Osteoblast (primary cell): ENCODE results near the gene RAB13. TPM values are rescaled to one million over a fixed set of nuclear protein-coding genes. Genes with fewer than 3 reads are reported as not detected.

Experiments used
- DNase-seq: peaks from one replicate; pipeline ENCODE4 v3.0.0; 2011; ENCODE audit warnings: low spot score, mixed read lengths; ENCODE audit not compliant: insufficient read length; ENCODE audit errors: missing footprints
- H2AFZ ChIP-seq: 2 replicates; pipeline ENCODE4 v1.6.0; 2011; ENCODE audit warnings: mild to moderate bottlenecking, low read length
- H3K27ac ChIP-seq: 2 replicates; pipeline ENCODE4 v1.5.1; 2011; ENCODE audit warnings: mild to moderate bottlenecking, low read depth, low read length, moderate library complexity
- H3K27me3 ChIP-seq: 2 replicates; pipeline ENCODE4 v1.6.0; 2012; ENCODE audit warnings: mild to moderate bottlenecking, control low read depth, inconsistent platforms, low read length, moderate library complexity; ENCODE audit not compliant: insufficient read depth
- H3K36me3 ChIP-seq: 2 replicates; pipeline ENCODE4 v1.5.1; 2011; ENCODE audit warnings: mild to moderate bottlenecking, low read length, control low read depth, moderate library complexity; ENCODE audit not compliant: insufficient read depth
- H3K4me1 ChIP-seq: 2 replicates; pipeline ENCODE4 v1.5.1; 2011; ENCODE audit warnings: mild to moderate bottlenecking, low read length, control low read depth, moderate library complexity; ENCODE audit not compliant: insufficient read depth
- H3K4me2 ChIP-seq: 2 replicates; pipeline ENCODE4 v1.6.0; 2011; ENCODE audit warnings: mild to moderate bottlenecking, low read length; ENCODE audit not compliant: insufficient read depth
- H3K4me3 ChIP-seq: fragments of 200-600 bp; sonication (generic); 3 replicates; pipeline ENCODE4 v1.5.1; 2012; ENCODE audit warnings: mild to moderate bottlenecking, low read length, inconsistent platforms; ENCODE audit not compliant: insufficient read depth
- H3K79me2 ChIP-seq: 2 replicates; pipeline ENCODE4 v1.6.0; 2012; ENCODE audit warnings: mild to moderate bottlenecking, low read length, control low read depth, inconsistent platforms; ENCODE audit not compliant: insufficient read depth
- H3K9me3 ChIP-seq: 2 replicates; pipeline ENCODE4 v1.5.1; 2011; ENCODE audit warnings: low read depth, low read length, control low read depth
- H4K20me1 ChIP-seq: 2 replicates; pipeline ENCODE4 v1.6.0; 2012; ENCODE audit warnings: mild to moderate bottlenecking, low read length, control low read depth; ENCODE audit not compliant: insufficient read depth
- total RNA-seq: library from RNA; depleted of rRNA; stranded (reverse); fragments of >200 nt; gene quantifications from 2 replicates; pipeline ENCODE4 v1.2.3, GENCODE V29; 2012
- TF ChIP-seq, protein P1 (sequence below): IDR thresholded peaks from 2 replicates; pipeline ENCODE4 v1.5.1; 2011; ENCODE audit warnings: mild to moderate bottlenecking, low read depth, low read length, moderate library complexity; ENCODE audit errors: extremely low read depth

Gene RAB13
- total RNA-seq, 1 donor: 72.0 TPM

- H3K36me3 ChIP-seq: peaks cover 26% of the 10 kb centered on the region
- no peaks in the 10 kb centered on the region for H3K27me3 ChIP-seq
- DNase-seq: no peak
- no peak overlapping the region for H3K4me3 ChIP-seq
- H3K27ac ChIP-seq: no peak overlapping the region
- no peak overlapping the region for H2AFZ ChIP-seq
- no peaks in the 10 kb centered on the region for H4K20me1 ChIP-seq
- peaks cover 26% of the 10 kb centered on the region for H3K79me2 ChIP-seq
- no peaks in the 10 kb centered on the region for H3K9me3 ChIP-seq
- TF ChIP-seq, protein P1, sequence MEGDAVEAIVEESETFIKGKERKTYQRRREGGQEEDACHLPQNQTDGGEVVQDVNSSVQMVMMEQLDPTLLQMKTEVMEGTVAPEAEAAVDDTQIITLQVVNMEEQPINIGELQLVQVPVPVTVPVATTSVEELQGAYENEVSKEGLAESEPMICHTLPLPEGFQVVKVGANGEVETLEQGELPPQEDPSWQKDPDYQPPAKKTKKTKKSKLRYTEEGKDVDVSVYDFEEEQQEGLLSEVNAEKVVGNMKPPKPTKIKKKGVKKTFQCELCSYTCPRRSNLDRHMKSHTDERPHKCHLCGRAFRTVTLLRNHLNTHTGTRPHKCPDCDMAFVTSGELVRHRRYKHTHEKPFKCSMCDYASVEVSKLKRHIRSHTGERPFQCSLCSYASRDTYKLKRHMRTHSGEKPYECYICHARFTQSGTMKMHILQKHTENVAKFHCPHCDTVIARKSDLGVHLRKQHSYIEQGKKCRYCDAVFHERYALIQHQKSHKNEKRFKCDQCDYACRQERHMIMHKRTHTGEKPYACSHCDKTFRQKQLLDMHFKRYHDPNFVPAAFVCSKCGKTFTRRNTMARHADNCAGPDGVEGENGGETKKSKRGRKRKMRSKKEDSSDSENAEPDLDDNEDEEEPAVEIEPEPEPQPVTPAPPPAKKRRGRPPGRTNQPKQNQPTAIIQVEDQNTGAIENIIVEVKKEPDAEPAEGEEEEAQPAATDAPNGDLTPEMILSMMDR: no peak
- peaks cover 22% of the 10 kb centered on the region for H3K4me1 ChIP-seq
- no peak overlapping the region for H3K4me2 ChIP-seq
These were observed 12.6 kb downstream of the RAB13 start for GRCh38 chr1:153973525-153973924.

GRCh38 chr1:153973071-153973470, 13.1 kb downstream of the RAB13 start:
- no peak for DNase-seq
- Histone ChIP-seq H4K20me1 (no peaks in the 10 kb centered on the region), H3K4me3 (no peak overlapping the region)

DNA sequence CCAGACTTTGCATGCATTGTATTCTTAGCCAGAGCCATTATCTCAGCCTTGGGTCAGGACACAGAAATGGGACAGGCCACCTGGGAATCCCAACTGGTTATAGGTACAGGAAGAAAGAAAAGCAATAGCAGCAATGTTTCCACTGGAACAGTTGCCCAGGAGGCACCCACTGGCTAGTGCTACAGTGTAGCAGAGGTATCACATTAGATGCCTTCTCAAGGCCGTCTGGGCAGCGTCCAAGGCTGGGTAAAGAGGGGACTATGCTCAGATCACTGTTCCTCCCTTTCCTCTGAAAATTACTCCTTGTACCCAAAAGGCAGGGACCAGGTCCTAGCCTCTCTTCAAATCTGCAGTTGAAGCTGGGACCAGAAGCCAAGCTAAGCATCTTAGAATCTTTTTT, 15.8 kb downstream of the RAB13 start:
- Histone ChIP-seq H3K4me3 (no peak overlapping the region), H2AFZ (no peak overlapping the region), H3K4me1 (peaks cover 14% of the 10 kb centered on the region), H3K36me3 (peaks cover 21% of the 10 kb centered on the region), H4K20me1 (no peaks in the 10 kb centered on the region), H3K27ac (no peak overlapping the region), H3K9me3 (no peaks in the 10 kb centered on the region), H3K79me2 (no peaks in the 10 kb centered on the region), H3K27me3 (no peaks in the 10 kb centered on the region), H3K4me2 (no peak overlapping the region)
- TF ChIP-seq, protein P1: no peak
- no peak for DNase-seq

More at GRCh38 chr1:153973071-153973470, 13.1 kb downstream of the RAB13 start:
- Histone ChIP-seq H3K79me2 (peaks cover 26% of the 10 kb centered on the region), H3K4me1 (peaks cover 22% of the 10 kb centered on the region), H3K36me3 (peaks cover 26% of the 10 kb centered on the region), H3K27me3 (no peaks in the 10 kb centered on the region), H3K9me3 (no peaks in the 10 kb centered on the region), H3K27ac (no peak overlapping the region), H2AFZ (no peak overlapping the region), H3K4me2 (no peak overlapping the region)
- TF ChIP-seq, protein P1: no peak

DNA sequence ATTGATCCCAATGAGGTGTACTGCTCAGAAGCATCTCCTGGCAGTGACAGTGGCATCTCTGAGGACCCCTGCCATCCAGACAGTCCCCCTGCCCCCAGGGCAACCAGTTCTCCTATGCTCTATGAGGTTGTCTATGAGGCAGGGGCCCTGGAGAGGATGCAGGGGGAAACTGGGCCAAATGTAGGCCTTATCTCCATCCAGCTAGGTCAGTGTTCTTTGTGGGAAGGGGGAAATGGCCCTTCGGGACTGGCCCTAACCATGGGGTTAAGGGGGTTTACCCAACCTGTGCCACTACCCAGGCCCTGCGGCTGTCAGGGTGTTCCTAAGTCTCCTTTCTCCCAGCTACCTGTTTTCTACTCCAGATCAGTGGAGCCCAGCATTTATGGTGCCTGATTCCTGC, 17.2 kb downstream of the RAB13 start:
- Histone ChIP-seq H3K4me3 (no peak overlapping the region), H3K9me3 (no peaks in the 10 kb centered on the region), H4K20me1 (no peaks in the 10 kb centered on the region), H3K79me2 (peaks cover under 1% of the 10 kb centered on the region), H3K36me3 (peaks cover 10% of the 10 kb centered on the region), H3K27me3 (no peaks in the 10 kb centered on the region), H3K27ac (no peak overlapping the region), H3K4me2 (peak overlapping the region; percentile 84), H3K4me1 (peaks cover 17% of the 10 kb centered on the region), H2AFZ (no peak overlapping the region)
- no peak for DNase-seq
- TF ChIP-seq, protein P1: no peak
